ENCODE measurements around the gene EFNA5. TPM values are rescaled to one million over a fixed set of nuclear protein-coding genes. Genes with fewer than 3 reads are reported as not detected.

The EFNA5 gene
- total RNA-seq, 1 experiment from 2014 or later, result 216 TPM

DNA sequence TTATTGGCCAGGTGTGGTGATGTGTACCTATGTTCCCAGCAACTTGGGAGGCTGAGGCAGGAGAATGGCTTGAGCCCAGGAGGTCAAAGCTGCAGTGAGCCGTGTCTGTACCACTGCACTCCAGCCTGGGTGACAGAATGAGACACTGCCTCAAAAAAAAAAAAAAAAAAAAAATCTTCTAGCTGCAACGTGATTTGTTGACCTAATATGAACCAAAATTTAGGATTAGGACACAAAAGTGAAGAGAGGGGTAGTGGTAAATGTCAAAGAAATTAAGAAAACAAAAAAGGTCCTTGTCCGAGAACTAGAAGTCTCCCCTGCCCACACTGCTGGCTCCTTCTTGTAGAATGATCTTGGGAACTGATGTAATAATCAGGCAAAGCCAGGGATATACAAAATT, 272.0 kb downstream of the EFNA5 start:
- intact Hi-C loops (cut with micrococcal nuclease; ENCODE audit: unreplicated experiment), result no loop called here
- BruUV-seq (replicated peaks), result no TSS peak
- DNase-seq, result no peak
- Mint-ChIP-seq H3K36me3 (ENCODE audit: insufficient read depth, unreplicated experiment) (peaks cover 6% of the 10 kb centered on the region), H3K27ac (ENCODE audit: unreplicated experiment) (peak overlapping the region; percentile 53), H3K27me3 (ENCODE audit: unreplicated experiment) (no peaks in the 10 kb centered on the region), H3K9me3 (ENCODE audit: low read depth, unreplicated experiment) (no peaks in the 10 kb centered on the region), H3K4me3 (ENCODE audit: low read depth, unreplicated experiment) (no peak overlapping the region), H3K4me1 (ENCODE audit: low read depth, unreplicated experiment) (peaks cover 71% of the 10 kb centered on the region)
- CTCF ChIA-PET, result no interaction called here
- no peak for TF ChIP-seq CTCF (IDR thresholded peaks at IDR 0.05; ENCODE audit: unreplicated experiment)

- Mint-ChIP-seq H3K9me3 (ENCODE audit: low read depth, unreplicated experiment) (no peaks in the 10 kb centered on the region), H3K4me3 (ENCODE audit: low read depth, unreplicated experiment) (no peak overlapping the region), H3K4me1 (ENCODE audit: low read depth, unreplicated experiment) (peaks cover 54% of the 10 kb centered on the region), H3K36me3 (ENCODE audit: insufficient read depth, unreplicated experiment) (peaks cover 18% of the 10 kb centered on the region), H3K27me3 (ENCODE audit: unreplicated experiment) (no peaks in the 10 kb centered on the region), H3K27ac (ENCODE audit: unreplicated experiment) (peak overlapping the region; percentile 1)
- no peak for TF ChIP-seq CTCF (IDR thresholded peaks at IDR 0.05; ENCODE audit: unreplicated experiment)
- DNase-seq, result no peak
- CTCF ChIA-PET, result interaction anchor here (1.3 kb wide), 1 partner anchor 11 kb away, joined by 3 read pairs; no protein-coding TSS in a partner anchor
- BruUV-seq (replicated peaks), result no TSS peak
- intact Hi-C loops (cut with micrococcal nuclease; ENCODE audit: unreplicated experiment), result no loop called here
These were observed 274.4 kb downstream of the EFNA5 start for GRCh38 chr5:107396351-107396690.

GRCh38 chr5:107395632-107396350, 274.9 kb downstream of the EFNA5 start:
- no peak for TF ChIP-seq CTCF (IDR thresholded peaks at IDR 0.05; ENCODE audit: unreplicated experiment)
- CTCF ChIA-PET, result interaction anchor here (1.3 kb wide), 1 partner anchor 11 kb away, joined by 3 read pairs; no protein-coding TSS in a partner anchor
- no TSS peak for BruUV-seq (replicated peaks)
- Mint-ChIP-seq H3K4me1 (ENCODE audit: low read depth, unreplicated experiment) (peaks cover 51% of the 10 kb centered on the region), H3K27ac (ENCODE audit: unreplicated experiment) (peak overlapping the region; percentile 40), H3K27me3 (ENCODE audit: unreplicated experiment) (no peaks in the 10 kb centered on the region), H3K4me3 (ENCODE audit: low read depth, unreplicated experiment) (no peak overlapping the region), H3K9me3 (ENCODE audit: low read depth, unreplicated experiment) (no peaks in the 10 kb centered on the region), H3K36me3 (ENCODE audit: insufficient read depth, unreplicated experiment) (peaks cover 20% of the 10 kb centered on the region)
- intact Hi-C loops (cut with micrococcal nuclease; ENCODE audit: unreplicated experiment), result no loop called here
- no peak for DNase-seq

- H3K9me3 Mint-ChIP-seq (ENCODE audit: low read depth, unreplicated experiment), result no peaks in the 10 kb centered on the region
- CTCF ChIA-PET, result no interaction called here
- no peak overlapping the region for H3K4me3 Mint-ChIP-seq (ENCODE audit: low read depth, unreplicated experiment)
- no peak overlapping the region for H3K27ac Mint-ChIP-seq (ENCODE audit: unreplicated experiment)
- intact Hi-C loops (cut with micrococcal nuclease; ENCODE audit: unreplicated experiment), result no loop called here
- peaks cover 30% of the 10 kb centered on the region for H3K36me3 Mint-ChIP-seq (ENCODE audit: insufficient read depth, unreplicated experiment)
- no peak for TF ChIP-seq CTCF (IDR thresholded peaks at IDR 0.05; ENCODE audit: unreplicated experiment)
- peaks cover 57% of the 10 kb centered on the region for H3K4me1 Mint-ChIP-seq (ENCODE audit: low read depth, unreplicated experiment)
- H3K27me3 Mint-ChIP-seq (ENCODE audit: unreplicated experiment), result no peaks in the 10 kb centered on the region
- no TSS peak for BruUV-seq (replicated peaks)
- DNase-seq, result no peak
These were observed 276.9 kb downstream of the EFNA5 start for GRCh38 chr5:107393851-107394250.

Data from Calu3 (cell line).